Astrocyte of the cerebellum (primary cell): ENCODE measurements around the gene LMTK2.

Experiments
- DNase-seq: peaks from one replicate; pipeline ENCODE4 v3.0.0-alpha.2; 2011; ENCODE audit warnings: low read depth
- H3K4me3 ChIP-seq: 2 replicates; pipeline ENCODE4 v1.5.1; 2011; ENCODE audit warnings: mild to moderate bottlenecking, low read depth, low read length, moderate library complexity
- in situ Hi-C: cut with HindIII; loops from 2 replicates; pipeline ENCODE4 v1.10.0; 2017; ENCODE audit warnings: low sequenced_read_pairs
- TF ChIP-seq, protein P1 (sequence below): IDR thresholded peaks from 2 replicates; pipeline ENCODE4 v1.5.1; 2012; ENCODE audit warnings: low read length, low read depth, moderate library complexity, mild to moderate bottlenecking; ENCODE audit errors: missing control alignments

Gene LMTK2

DNA sequence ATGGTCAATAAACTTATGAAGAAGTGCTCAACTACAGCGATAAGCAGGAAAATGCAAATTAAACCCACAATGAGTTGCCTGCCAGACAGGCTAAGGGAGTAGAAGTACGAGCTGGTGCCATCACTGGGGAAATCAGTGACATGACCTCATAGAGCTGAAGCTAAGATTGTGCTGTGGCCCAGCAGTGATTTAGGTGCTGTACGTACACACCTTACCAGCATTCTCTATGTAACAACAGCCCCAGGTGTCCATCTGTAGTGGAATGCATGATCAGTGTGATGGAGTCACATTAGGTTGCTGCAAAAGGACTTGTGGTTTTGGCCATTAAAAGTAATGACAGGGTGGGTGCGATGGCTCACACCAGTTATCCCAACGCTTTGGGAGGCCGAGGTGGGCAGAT is 151.0 kb downstream of the LMTK2 start:
- TF ChIP-seq, protein P1, sequence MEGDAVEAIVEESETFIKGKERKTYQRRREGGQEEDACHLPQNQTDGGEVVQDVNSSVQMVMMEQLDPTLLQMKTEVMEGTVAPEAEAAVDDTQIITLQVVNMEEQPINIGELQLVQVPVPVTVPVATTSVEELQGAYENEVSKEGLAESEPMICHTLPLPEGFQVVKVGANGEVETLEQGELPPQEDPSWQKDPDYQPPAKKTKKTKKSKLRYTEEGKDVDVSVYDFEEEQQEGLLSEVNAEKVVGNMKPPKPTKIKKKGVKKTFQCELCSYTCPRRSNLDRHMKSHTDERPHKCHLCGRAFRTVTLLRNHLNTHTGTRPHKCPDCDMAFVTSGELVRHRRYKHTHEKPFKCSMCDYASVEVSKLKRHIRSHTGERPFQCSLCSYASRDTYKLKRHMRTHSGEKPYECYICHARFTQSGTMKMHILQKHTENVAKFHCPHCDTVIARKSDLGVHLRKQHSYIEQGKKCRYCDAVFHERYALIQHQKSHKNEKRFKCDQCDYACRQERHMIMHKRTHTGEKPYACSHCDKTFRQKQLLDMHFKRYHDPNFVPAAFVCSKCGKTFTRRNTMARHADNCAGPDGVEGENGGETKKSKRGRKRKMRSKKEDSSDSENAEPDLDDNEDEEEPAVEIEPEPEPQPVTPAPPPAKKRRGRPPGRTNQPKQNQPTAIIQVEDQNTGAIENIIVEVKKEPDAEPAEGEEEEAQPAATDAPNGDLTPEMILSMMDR: no peak
- in situ Hi-C loops: no loop called here
- no peak overlapping the region for H3K4me3 ChIP-seq
- no peak for DNase-seq
